C4-2B (cell line): ENCODE measurements around the gene DCTN4.

ENCODE experiments used
- H3K27ac ChIP-seq: fragments of 450-650 bp; 2 replicates; pipeline ENCODE4 v1.5.1; 2017
- ZFX ChIP-seq: fragments of 450-650 bp; IDR thresholded peaks from 2 replicates; pipeline ENCODE4 v1.6.1; 2017
- TF ChIP-seq, protein P1 (sequence below): fragments of 450-650 bp; conservative IDR thresholded peaks from 2 replicates; pipeline ENCODE4 v1.5.1; 2017; ENCODE audit warnings: mild to moderate bottlenecking

Gene DCTN4

DNA sequence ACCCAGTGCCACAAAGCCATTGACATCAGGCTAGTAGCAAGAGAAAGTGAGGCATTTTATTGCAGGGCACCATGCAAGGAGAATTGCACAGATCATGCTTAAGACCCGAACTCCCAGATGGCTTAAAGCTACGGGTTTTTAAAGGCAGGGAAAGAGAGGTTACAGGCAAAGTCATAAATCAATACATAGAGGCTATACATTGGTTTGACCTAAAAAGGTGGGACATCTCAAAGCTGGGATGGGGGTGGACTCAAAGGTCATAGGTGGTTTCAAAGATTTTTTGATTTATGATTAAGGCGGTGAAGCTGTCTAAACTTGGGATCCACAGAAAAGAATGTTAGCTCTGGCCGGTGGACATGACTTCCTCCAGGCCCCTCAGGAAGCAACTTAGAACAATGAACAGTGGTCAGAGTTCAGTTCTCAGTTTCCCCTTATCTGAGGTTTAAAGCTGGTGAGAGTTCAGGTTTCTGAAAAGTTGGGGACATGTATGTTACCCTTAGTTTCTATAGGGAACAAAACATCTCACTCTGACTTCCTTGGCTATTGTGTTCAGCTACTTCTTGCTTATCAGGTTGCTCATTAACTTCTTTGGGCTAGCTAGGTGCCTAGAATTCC, 51.9 kb downstream of the DCTN4 start:
- H3K27ac ChIP-seq, result no peak overlapping the region
- no peak for TF ChIP-seq ZFX
- TF ChIP-seq, protein P1, sequence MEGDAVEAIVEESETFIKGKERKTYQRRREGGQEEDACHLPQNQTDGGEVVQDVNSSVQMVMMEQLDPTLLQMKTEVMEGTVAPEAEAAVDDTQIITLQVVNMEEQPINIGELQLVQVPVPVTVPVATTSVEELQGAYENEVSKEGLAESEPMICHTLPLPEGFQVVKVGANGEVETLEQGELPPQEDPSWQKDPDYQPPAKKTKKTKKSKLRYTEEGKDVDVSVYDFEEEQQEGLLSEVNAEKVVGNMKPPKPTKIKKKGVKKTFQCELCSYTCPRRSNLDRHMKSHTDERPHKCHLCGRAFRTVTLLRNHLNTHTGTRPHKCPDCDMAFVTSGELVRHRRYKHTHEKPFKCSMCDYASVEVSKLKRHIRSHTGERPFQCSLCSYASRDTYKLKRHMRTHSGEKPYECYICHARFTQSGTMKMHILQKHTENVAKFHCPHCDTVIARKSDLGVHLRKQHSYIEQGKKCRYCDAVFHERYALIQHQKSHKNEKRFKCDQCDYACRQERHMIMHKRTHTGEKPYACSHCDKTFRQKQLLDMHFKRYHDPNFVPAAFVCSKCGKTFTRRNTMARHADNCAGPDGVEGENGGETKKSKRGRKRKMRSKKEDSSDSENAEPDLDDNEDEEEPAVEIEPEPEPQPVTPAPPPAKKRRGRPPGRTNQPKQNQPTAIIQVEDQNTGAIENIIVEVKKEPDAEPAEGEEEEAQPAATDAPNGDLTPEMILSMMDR, result no peak

DNA sequence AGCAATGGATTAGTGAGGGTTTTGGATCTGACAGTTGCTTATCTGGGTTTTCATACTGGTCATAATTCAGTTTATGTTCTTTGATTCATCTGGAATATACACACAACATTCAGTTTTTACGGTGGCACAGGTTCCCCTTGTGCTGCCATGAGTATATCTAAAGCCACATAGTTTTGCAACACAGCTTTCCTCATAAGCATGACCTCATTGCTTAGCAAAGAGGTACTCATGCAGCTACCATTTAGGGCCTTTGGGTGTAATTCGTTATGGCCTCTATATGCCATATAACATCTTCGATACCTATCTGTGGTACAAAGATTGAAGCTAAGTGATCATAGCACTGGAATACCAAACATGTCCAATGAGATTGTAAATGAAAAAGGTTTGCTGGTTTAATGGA, 55.1 kb downstream of the DCTN4 start:
- H3K27ac ChIP-seq, result no peak overlapping the region
- TF ChIP-seq, protein P1, result no peak
- TF ChIP-seq ZFX, result no peak

DNA sequence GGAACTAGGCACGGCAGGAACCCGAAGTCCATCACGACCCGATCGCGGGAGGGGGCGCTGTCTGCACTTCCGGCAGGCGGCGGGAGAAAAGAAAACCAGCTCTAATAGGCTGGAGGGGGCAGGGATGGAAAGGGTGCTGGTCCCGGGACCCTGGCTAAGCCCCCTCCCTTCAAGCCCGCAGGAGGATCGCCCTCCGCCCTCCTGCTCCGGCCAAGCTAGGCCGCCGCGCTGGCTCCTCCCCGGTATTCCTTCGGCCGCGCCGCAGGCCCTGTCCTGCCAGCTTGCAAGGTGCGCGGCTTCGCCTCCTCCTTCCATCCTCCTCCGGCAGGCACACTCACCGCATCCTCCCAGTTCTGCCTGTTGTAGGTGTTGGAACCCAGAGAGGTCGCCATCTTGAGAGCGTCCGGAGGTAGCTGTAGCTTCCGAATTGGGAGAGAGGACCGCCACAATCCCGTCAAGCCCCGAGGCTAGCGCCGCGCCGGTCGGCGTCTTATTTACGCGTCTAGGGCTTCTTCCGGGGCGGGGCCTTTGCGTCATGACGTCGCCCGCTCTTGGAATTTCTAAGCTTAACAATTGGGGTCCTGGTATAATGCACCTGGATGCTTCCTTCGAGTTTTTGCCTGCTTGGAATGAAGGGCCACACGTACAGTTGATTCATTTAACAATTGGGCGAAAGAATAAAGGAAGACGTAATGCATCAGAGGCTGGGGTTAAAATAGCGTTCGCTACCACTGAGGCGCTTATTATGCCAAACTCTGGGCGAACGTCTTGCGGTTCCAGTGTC, 58.0 kb downstream of the DCTN4 start, which contains the start of gene RBM22:
Gene RBM22, minus strand, starts transcription at position 469 of the 784 bp plus-strand sequence. Its CDS starts 77 bp downstream, at position 392.
- H3K27ac ChIP-seq, result peak within 1 kb of the TSS; percentile 91
- TF ChIP-seq, protein P1, result peak; percentile 84
- peak; percentile 93 for TF ChIP-seq ZFX

DNA sequence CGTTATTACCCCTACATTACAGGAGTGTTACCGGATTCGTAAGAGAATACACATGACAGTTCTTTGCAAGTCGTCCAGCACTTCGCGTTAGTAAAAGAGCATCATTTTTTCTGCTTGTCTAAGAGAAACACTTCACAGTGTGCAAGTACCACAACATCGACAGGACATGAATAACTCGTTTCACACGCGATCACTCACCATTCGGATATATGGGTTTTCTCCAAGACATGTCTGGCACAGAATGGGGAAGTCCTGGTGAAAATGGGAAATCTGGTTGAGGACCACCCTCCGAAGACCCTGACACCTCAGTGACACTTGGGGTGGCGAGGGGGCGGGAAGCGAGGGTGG, 58.6 kb downstream of the DCTN4 start:
- peak overlapping the region; percentile 91 for H3K27ac ChIP-seq
- TF ChIP-seq, protein P1, result no peak
- TF ChIP-seq ZFX, result no peak

DNA sequence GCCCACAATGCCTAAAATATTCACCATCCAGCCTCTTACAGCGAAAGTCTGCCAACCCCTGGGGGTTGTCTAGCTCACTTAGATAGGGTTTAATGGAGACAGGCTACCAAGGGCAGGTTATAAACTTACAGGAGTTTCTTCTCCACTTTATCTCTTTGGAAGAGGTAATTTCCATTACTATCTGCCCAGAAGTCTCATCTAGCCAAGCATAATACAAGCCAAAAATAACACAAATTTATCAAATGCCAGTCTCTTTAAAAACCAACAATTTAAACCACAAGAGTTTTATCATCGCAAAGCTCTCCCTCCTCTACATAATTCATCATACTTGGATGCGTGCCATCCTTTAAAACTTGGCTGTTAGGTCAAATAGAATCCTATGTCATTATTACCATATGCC, 64.2 kb downstream of the DCTN4 start:
- TF ChIP-seq, protein P1, result no peak
- no peak for TF ChIP-seq ZFX
- no peak overlapping the region for H3K27ac ChIP-seq

DNA sequence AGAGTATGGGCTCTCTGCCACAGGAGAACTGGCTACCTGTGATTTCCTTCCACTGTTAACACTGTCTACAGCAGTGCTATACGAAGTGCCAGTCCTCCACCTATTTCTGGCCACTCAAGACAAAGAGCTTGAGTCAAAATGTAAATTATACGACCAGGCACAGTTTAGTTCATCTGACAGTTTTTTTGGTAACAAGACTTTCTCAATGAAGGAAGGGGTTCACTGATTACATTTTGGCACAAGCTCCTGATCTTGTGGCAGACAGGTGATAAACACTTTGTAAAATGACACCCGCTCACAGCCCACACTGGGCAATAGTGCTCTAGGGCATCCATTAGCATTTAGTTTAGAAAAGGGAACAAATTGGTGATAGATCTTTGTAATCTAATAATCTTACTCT, 66.5 kb downstream of the DCTN4 start:
- no peak overlapping the region for H3K27ac ChIP-seq
- no peak for TF ChIP-seq ZFX
- TF ChIP-seq, protein P1, result no peak

DNA sequence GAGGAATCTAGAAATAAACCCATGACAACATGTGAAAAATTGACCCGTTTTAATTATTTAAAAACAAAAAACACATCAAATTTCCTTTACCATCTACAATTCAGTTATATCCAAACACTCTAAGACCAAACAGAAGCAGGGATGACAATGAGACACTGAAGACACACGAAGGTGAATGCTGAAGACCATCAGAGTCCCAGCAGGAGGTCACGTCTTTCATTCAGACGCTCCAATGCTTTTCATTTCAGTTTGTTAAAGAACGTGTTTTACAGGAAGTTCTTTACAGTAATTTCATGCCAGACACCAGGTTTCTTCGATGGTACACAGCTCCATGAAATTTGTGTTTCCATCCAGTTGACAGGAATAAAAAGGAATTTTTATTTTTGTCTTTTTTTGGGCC, 68.1 kb downstream of the DCTN4 start:
- TF ChIP-seq, protein P1, result no peak
- TF ChIP-seq ZFX, result no peak
- H3K27ac ChIP-seq, result no peak overlapping the region
